ENCODE data around the gene UBE2D3.

Gene UBE2D3

GRCh38 chr4:102862747-102863146 lies 35.4 kb upstream of the UBE2D3 start:
- TF ChIP-seq CTCF (IDR thresholded peaks at IDR 0.05): no peak
- no peak overlapping the region for H3K27ac ChIP-seq

GRCh38 chr4:102862016-102862415 lies 34.7 kb upstream of the UBE2D3 start:
- no peak for TF ChIP-seq CTCF (IDR thresholded peaks at IDR 0.05)
- no peak for DNase-seq (ENCODE audit: low spot score)
- Histone ChIP-seq H3K4me3 (no peak overlapping the region), H3K27ac (no peak overlapping the region)

More at GRCh38 chr4:102862747-102863146, 35.4 kb upstream of the UBE2D3 start:
- DNase-seq (ENCODE audit: low spot score): no peak
- no peak overlapping the region for H3K4me3 ChIP-seq

- no peak for TF ChIP-seq CTCF (IDR thresholded peaks at IDR 0.05)
- DNase-seq (ENCODE audit: low spot score): no peak
- Histone ChIP-seq H3K4me3 (no peak overlapping the region), H3K27ac (no peak overlapping the region)
Measured at GRCh38 chr4:102860611-102861324, 33.4 kb upstream of the UBE2D3 start.

- no peak for DNase-seq (ENCODE audit: low spot score)
- no peak for TF ChIP-seq CTCF (IDR thresholded peaks at IDR 0.05)
- no peak overlapping the region for H3K4me3 ChIP-seq
- H3K27ac ChIP-seq: no peak overlapping the region
Measured at GRCh38 chr4:102858828-102859464, 31.6 kb upstream of the UBE2D3 start.

GRCh38 chr4:102850370-102850769 lies 23.0 kb upstream of the UBE2D3 start:
- no peak for TF ChIP-seq CTCF (IDR thresholded peaks at IDR 0.05)
- Histone ChIP-seq H3K4me3 (no peak overlapping the region), H3K27ac (no peak overlapping the region)
- DNase-seq (ENCODE audit: low spot score): no peak

GRCh38 chr4:102849579-102850104 lies 22.3 kb upstream of the UBE2D3 start:
- Histone ChIP-seq H3K27ac (no peak overlapping the region), H3K4me3 (no peak overlapping the region)
- TF ChIP-seq CTCF (IDR thresholded peaks at IDR 0.05): no peak
- no peak for DNase-seq (ENCODE audit: low spot score)

- no peak for TF ChIP-seq CTCF (IDR thresholded peaks at IDR 0.05)
- no peak for DNase-seq (ENCODE audit: low spot score)
- Histone ChIP-seq H3K27ac (no peak overlapping the region), H3K4me3 (no peak overlapping the region)
Measured at GRCh38 chr4:102847687-102848086, 20.3 kb upstream of the UBE2D3 start.
